Calu3 (cell line): Measurements from ENCODE around the gene HCRT. TPM values are rescaled to one million over a fixed set of nuclear protein-coding genes. Genes with fewer than 3 reads are reported as not detected.

Experiments used
- BruUV-seq: library from RNA; stranded (reverse); fragments of 400-500 nt; replicated peaks from 2 replicates; lab custom pipeline; 2021; lab: Mats Ljungman, UMichigan
- CTCF ChIA-PET: fragments of 300-600 bp; sonication (Branson Sonifier 250); formaldehyde crosslinking; loops from one replicate; lab custom pipeline; 2022; ENCODE audit warnings: antibody characterized with exemption; lab: Charles Lee
- DNase-seq: peaks from one replicate; pipeline ENCODE4 v3.0.0; 2022
- H3K27ac Mint-ChIP-seq: one replicate; pipeline ENCODE4 v1.8.0; 2022; ENCODE audit warnings: mixed read lengths; ENCODE audit not compliant: unreplicated experiment
- H3K27me3 Mint-ChIP-seq: one replicate; pipeline ENCODE4 v1.8.0; 2022; ENCODE audit warnings: mixed read lengths; ENCODE audit not compliant: unreplicated experiment
- H3K36me3 Mint-ChIP-seq: one replicate; pipeline ENCODE4 v1.8.0; 2022; ENCODE audit warnings: mild to moderate bottlenecking, moderate library complexity, mixed read lengths; ENCODE audit not compliant: insufficient read depth, unreplicated experiment
- H3K4me1 Mint-ChIP-seq: one replicate; pipeline ENCODE4 v1.8.0; 2022; ENCODE audit warnings: mild to moderate bottlenecking, low read depth, mixed read lengths; ENCODE audit not compliant: unreplicated experiment
- H3K4me3 Mint-ChIP-seq: one replicate; pipeline ENCODE4 v1.8.0; 2022; ENCODE audit warnings: mild to moderate bottlenecking, low read depth, moderate library complexity, mixed read lengths; ENCODE audit not compliant: unreplicated experiment
- H3K9me3 Mint-ChIP-seq: one replicate; pipeline ENCODE4 v1.8.0; 2022; ENCODE audit warnings: low read depth, mixed read lengths; ENCODE audit not compliant: unreplicated experiment
- intact Hi-C: fragments of 100-400 bp; cut with micrococcal nuclease; formaldehyde crosslinking; loops from one replicate; pipeline ENCODE4 v1.10.0; 2022; ENCODE audit not compliant: unreplicated experiment
- total RNA-seq: library from RNA; stranded (reverse); gene quantifications from 2 replicates; pipeline ENCODE4 v1.2.3, GENCODE V29; 2022
- TF ChIP-seq, protein P1 (sequence below): fragments of 200-600 bp; IDR thresholded peaks from one replicate; pipeline ENCODE4 v1.8.0; 2022; ENCODE audit warnings: antibody characterized with exemption; ENCODE audit not compliant: unreplicated experiment

Gene HCRT
- total RNA-seq, 1 experiment from 2014 or later, result not detected

DNA sequence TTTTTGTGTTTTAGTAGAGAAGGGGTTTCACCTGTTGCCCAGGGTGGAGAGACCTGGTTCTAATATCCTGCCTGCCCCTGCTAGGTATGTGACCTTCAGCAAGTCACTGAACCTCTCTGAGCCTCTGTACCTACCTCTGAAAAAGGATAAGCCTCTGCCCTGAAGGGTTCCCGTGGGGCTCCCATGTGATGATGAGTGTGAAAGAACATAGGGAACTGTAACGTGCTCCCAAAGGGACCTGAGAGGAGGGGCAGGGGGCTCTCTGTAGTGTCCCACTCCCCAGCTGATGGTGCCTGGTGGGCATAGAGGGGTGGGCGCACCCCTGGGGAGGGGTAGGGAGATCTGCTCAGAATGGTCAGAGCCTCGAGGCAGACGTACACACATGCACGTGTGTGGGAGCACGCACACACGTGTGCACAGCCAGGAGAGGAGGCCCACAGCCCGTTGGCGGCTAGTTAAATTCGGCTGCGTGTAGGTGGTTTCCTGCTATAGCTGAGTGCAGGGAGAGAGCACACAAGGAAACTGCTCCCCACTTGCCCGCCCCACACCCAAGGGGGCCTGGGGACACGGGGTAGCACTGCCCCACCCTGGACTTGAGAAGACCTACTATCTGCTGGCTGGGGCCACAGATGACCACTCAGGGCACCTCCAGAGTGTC, 11.0 kb downstream of the HCRT start:
- Mint-ChIP-seq H3K27ac (no peak overlapping the region), H3K4me3 (no peak overlapping the region), H3K27me3 (peaks cover 80% of the 10 kb centered on the region), H3K4me1 (peaks cover 9% of the 10 kb centered on the region), H3K36me3 (no peaks in the 10 kb centered on the region), H3K9me3 (no peaks in the 10 kb centered on the region)
- no TSS peak for BruUV-seq
- intact Hi-C loops, result no loop called here
- no peak for DNase-seq
- CTCF ChIA-PET, result interaction anchor here (0.6 to 0.7 kb wide), 2 partner anchors 14 to 179 kb away, joined by 4 read pairs; no protein-coding TSS in a partner anchor
- TF ChIP-seq, protein P1, sequence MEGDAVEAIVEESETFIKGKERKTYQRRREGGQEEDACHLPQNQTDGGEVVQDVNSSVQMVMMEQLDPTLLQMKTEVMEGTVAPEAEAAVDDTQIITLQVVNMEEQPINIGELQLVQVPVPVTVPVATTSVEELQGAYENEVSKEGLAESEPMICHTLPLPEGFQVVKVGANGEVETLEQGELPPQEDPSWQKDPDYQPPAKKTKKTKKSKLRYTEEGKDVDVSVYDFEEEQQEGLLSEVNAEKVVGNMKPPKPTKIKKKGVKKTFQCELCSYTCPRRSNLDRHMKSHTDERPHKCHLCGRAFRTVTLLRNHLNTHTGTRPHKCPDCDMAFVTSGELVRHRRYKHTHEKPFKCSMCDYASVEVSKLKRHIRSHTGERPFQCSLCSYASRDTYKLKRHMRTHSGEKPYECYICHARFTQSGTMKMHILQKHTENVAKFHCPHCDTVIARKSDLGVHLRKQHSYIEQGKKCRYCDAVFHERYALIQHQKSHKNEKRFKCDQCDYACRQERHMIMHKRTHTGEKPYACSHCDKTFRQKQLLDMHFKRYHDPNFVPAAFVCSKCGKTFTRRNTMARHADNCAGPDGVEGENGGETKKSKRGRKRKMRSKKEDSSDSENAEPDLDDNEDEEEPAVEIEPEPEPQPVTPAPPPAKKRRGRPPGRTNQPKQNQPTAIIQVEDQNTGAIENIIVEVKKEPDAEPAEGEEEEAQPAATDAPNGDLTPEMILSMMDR, result no peak

DNA sequence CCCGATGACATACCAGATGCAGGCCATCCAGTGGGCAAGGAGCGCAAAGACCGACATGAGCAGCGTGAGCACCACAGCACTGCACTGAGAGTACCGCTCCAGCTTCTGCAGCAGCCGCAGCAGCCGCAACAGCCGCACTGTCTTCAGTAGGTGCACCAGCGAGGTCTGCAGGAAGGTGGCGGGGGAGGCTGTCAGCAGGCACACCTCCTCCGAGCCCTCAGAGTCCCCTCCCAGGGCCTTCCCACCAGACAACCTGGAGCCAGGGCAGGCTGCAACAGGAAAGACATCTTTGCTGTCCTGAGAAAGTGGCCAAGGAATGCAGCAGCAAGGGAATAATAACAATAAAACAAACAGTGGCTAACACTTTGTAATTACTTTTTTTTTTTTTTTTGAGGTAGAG, 13.4 kb downstream of the HCRT start:
- TF ChIP-seq, protein P1, result no peak
- Mint-ChIP-seq H3K36me3 (no peaks in the 10 kb centered on the region), H3K4me3 (no peak overlapping the region), H3K4me1 (no peaks in the 10 kb centered on the region), H3K27ac (no peak overlapping the region), H3K27me3 (peaks cover 74% of the 10 kb centered on the region), H3K9me3 (no peaks in the 10 kb centered on the region)
- CTCF ChIA-PET, result interaction anchor here (0.6 kb wide), 3 partner anchors 91 to 255 kb away, joined by 3 to 8 read pairs (median 4); no protein-coding TSS in a partner anchor
- DNase-seq, result no peak
- intact Hi-C loops, result no loop called here
- no TSS peak for BruUV-seq

DNA sequence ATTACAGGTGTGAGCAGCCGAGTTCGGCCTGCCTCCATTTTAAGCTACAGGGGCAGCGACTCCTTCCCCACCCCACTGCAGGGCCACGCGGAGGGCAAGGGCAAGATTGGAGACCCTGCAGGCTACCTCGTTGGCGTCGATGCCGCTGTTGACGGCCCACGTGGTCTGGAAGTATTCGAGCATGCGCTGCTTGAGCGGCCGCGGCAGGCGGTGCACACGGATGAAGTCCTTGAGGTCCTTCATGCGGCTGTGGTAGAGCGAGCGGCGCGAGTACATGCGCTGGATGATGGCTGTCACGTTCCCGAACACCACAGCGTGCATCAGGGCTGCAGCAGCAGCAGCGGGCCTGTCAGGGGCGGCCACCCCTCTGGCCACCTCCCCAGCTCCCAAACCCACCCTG, 15.9 kb downstream of the HCRT start:
- no TSS peak for BruUV-seq
- CTCF ChIA-PET, result no interaction called here
- Mint-ChIP-seq H3K9me3 (no peaks in the 10 kb centered on the region), H3K4me3 (no peak overlapping the region), H3K27me3 (peaks cover 71% of the 10 kb centered on the region), H3K36me3 (no peaks in the 10 kb centered on the region), H3K4me1 (no peaks in the 10 kb centered on the region), H3K27ac (no peak overlapping the region)
- no peak for DNase-seq
- TF ChIP-seq, protein P1, result no peak
- intact Hi-C loops, result no loop called here

DNA sequence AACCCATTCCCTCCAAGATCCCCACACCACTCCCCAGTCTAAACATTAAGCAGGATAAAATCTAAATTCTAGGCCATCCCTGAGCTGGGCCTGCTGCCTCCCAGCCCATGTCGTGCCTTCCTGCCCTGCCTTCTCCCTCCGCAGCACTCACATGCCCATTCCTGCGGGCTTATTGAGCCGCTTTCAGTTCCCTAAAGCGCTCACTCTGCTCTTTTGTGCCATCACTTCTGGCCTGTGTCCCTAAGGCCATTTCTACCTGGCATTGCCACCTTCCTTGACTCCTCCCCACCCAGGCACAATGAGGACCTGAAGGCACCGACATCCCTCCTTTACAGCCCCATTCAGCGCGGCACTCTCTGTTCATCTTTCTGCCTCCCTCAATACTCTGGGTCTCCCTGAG, 17.4 kb downstream of the HCRT start:
- no peak for DNase-seq
- intact Hi-C loops, result no loop called here
- Mint-ChIP-seq H3K27me3 (peaks cover 62% of the 10 kb centered on the region), H3K4me3 (no peak overlapping the region), H3K27ac (no peak overlapping the region), H3K4me1 (no peaks in the 10 kb centered on the region), H3K9me3 (no peaks in the 10 kb centered on the region), H3K36me3 (no peaks in the 10 kb centered on the region)
- BruUV-seq, result no TSS peak
- TF ChIP-seq, protein P1, result no peak
- CTCF ChIA-PET, result interaction anchor here (1.7 kb wide), 1 partner anchor 26 kb away, joined by 4 read pairs; the partner anchor contains the start of gene GHDC
